CD4-positive, alpha-beta T cell treated with Interleukin-15 for 1 hour (primary cell): ENCODE data around the gene YPEL1.
A peak's percentile ranks its signal among the peaks of the same experiment; 100 is the strongest.

ENCODE experiments used
- DNase-seq: peaks from one replicate; pipeline ENCODE4 v3.0.0-alpha.2; 2020

Gene YPEL1

DNA sequence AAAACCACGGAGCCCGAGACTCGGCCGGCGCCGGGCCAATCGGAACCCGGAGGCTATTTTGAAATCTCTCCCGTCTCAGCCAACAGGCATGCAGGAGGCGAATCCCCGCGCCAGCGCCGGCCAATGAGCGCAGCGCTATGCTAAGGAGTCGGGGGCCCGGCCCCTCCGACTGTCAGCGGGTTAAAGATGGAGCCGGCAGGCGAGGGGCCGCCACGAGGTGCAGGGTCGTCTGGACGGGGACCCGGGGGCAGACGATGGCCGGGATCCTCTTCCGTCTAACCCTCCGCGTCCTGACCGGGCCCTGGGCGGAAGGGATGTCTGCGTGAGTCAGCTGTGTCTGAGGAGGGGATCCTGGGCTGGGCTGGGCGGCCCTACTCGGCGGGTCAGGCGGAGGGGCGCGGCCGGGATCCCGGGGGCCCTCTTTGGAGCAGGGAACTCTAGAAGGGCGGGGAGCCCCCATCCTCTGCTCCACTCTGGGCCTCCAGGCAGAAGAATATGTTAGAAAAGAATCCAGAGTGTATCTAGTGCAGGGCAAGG lies 83.5 kb downstream of the YPEL1 start:
- DNase-seq = peak; percentile 81

DNA sequence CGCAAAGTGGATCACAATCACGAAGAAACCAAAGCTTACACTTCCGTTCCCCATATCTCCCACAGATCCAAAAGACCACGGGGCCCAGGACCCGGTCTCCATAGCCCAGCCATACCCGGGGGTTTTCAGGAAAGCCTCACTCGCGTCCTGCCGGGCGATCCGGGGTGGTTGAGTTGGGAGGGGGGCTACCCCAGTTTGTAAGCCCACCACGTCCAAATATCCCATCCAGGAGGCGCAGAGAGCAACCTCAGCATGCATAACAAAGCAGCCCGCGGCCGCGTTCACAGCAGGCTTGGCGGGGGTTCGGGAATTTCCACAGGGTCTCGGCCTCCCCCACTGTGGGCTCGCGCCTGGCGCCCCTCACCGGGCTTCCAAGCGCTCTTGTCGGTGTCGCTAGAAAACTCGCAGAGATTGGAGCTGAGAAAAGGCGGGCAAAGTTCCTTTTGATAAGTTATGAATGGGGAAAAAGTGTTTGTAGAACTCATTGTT lies 84.0 kb downstream of the YPEL1 start:
- no peak for DNase-seq

DNA sequence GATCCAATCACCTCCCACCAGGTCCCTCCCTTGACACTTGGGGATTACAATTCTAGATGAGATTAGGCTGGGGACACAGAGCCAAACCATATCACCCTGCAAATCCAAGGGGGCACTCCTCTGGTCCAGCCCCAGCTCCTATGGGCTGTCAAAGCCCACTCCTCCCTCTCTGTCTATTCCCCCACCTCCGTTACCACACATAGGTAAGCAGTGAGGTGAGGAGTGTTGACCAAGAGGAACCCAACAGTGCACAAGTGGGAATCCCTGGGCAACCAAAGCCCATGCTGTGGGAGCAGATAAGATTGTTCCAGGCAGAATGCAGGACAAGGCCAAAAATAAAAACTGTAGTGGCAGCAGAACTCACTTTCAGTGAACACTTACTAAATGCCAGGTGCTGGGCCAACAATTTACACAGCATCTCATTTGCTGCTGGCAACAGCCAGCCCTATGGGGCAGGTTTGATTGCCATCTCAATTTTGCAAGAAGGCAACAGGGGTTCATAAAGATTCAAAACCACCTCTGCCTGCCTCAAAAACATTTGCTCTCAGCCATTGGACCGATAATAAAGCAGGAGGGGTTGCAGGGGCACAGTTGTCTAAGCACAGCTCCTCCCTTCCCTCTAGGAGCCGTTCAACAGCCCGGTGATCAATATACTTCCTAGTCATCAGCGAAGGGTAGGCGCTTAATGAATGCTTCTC lies 84.6 kb downstream of the YPEL1 start:
- DNase-seq = no peak

- DNase-seq = no peak
Measured at GRCh38 chr22:21650280-21650679, 85.3 kb downstream of the YPEL1 start.
